Chondrocyte (in vitro differentiated cells): ENCODE measurements around the gene ZNF593OS. TPM values are rescaled to one million over a fixed set of nuclear protein-coding genes. Genes with fewer than 3 reads are reported as not detected.

ENCODE experiments used
- DNase-seq: peaks from one replicate; pipeline ENCODE4 v3.0.0; 2021; ENCODE audit warnings: mixed read lengths, low spot score
- H3K27ac Mint-ChIP-seq: one replicate; pipeline ENCODE4 v1.8.0; 2021; ENCODE audit warnings: mild to moderate bottlenecking, moderate library complexity, mixed read lengths; ENCODE audit not compliant: unreplicated experiment
- H3K27me3 Mint-ChIP-seq: 2 replicates; pipeline ENCODE4 v1.8.0; 2021; ENCODE audit warnings: low read depth, mixed read lengths
- H3K36me3 Mint-ChIP-seq: 2 replicates; pipeline ENCODE4 v1.8.0; 2021; ENCODE audit warnings: low read depth, mixed read lengths
- H3K4me1 Mint-ChIP-seq: 2 replicates; pipeline ENCODE4 v1.8.0; 2021; ENCODE audit warnings: low read depth, mild to moderate bottlenecking, mixed read lengths
- H3K4me3 Mint-ChIP-seq: one replicate; pipeline ENCODE4 v1.8.0; 2021; ENCODE audit warnings: mild to moderate bottlenecking, moderate library complexity, mixed read lengths; ENCODE audit not compliant: unreplicated experiment
- H3K9me3 Mint-ChIP-seq: 2 replicates; pipeline ENCODE4 v1.8.0; 2021; ENCODE audit warnings: low read depth, mixed read lengths
- total RNA-seq: library from RNA; stranded (reverse); gene quantifications from 3 replicates; pipeline ENCODE4 v1.2.1, GENCODE V29; 2021
- TF ChIP-seq, protein P1 (sequence below): fragments of 200-600 bp; sonication (generic); IDR thresholded peaks from 2 replicates; pipeline ENCODE4 v1.5.0; 2021; ENCODE audit warnings: antibody characterized with exemption, mild to moderate bottlenecking, moderate library complexity

Gene ZNF593OS
- total RNA-seq, 1 donor from 2014 or later, result not detected

- no peaks in the 10 kb centered on the region for H3K4me1 Mint-ChIP-seq
- H3K4me3 Mint-ChIP-seq, result no peak overlapping the region
- H3K9me3 Mint-ChIP-seq, result no peaks in the 10 kb centered on the region
- TF ChIP-seq, protein P1, sequence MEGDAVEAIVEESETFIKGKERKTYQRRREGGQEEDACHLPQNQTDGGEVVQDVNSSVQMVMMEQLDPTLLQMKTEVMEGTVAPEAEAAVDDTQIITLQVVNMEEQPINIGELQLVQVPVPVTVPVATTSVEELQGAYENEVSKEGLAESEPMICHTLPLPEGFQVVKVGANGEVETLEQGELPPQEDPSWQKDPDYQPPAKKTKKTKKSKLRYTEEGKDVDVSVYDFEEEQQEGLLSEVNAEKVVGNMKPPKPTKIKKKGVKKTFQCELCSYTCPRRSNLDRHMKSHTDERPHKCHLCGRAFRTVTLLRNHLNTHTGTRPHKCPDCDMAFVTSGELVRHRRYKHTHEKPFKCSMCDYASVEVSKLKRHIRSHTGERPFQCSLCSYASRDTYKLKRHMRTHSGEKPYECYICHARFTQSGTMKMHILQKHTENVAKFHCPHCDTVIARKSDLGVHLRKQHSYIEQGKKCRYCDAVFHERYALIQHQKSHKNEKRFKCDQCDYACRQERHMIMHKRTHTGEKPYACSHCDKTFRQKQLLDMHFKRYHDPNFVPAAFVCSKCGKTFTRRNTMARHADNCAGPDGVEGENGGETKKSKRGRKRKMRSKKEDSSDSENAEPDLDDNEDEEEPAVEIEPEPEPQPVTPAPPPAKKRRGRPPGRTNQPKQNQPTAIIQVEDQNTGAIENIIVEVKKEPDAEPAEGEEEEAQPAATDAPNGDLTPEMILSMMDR, result no peak
- no peaks in the 10 kb centered on the region for H3K36me3 Mint-ChIP-seq
- peaks cover 9% of the 10 kb centered on the region for H3K27me3 Mint-ChIP-seq
- H3K27ac Mint-ChIP-seq, result no peak overlapping the region
- DNase-seq, result no peak
These were observed 41.8 kb upstream of the ZNF593OS start for GRCh38 chr1:26213335-26213905.

DNA sequence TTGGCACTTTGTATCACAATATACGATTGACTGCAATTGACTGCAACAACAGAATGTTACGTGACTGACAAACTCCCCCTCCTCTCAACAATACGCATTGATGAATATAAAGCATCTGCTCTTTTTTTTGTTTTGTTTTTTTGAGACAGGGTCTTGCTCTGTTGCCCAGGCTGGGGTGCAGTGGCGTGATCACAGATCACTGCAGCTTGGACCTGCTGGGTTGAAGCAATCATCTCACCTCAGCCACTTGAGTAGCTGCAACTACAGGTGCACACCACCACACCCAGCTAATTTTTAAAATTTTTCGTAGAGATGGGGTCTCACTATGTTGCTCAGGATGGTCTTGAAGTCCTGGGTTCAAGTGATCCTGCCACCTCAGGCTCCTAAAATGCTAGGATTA lies 41.1 kb upstream of the ZNF593OS start:
- no peaks in the 10 kb centered on the region for H3K9me3 Mint-ChIP-seq
- no peak overlapping the region for H3K4me3 Mint-ChIP-seq
- TF ChIP-seq, protein P1, result no peak
- no peaks in the 10 kb centered on the region for H3K36me3 Mint-ChIP-seq
- no peak for DNase-seq
- H3K27me3 Mint-ChIP-seq, result peaks cover 9% of the 10 kb centered on the region
- no peak overlapping the region for H3K27ac Mint-ChIP-seq
- no peaks in the 10 kb centered on the region for H3K4me1 Mint-ChIP-seq

DNA sequence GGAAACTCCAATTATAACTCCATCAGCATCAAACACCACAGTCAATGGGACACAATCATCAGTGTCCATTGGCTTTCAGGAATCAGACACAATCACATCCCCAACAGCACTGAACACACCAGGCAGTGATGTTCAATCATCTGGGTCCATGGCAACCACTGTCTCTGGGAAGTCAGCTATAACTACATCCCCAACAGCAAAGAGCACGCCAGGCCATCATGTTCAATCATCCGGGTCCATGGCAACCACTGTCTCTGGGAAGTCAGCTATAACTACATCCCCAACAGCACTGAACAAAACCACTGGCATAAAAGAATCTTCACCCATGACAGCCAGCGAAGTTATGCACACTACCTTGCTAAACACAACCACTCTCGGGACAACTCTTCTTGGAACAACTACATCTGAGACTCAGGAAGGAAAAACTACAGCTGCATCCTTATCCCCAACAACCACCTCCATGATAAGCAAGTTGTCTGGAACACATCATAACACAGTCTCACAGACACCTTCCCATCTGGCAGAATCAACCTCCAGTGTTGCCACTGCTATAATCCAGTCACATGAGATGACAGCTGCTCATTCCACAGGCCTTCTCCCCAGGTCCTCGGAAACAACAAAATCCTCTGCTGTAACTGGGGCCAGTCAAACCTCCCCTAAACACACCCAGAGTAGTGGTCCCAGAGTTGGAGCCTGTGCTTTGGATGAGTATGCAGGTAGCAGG lies 38.7 kb upstream of the ZNF593OS start:
- TF ChIP-seq, protein P1, result no peak

DNA sequence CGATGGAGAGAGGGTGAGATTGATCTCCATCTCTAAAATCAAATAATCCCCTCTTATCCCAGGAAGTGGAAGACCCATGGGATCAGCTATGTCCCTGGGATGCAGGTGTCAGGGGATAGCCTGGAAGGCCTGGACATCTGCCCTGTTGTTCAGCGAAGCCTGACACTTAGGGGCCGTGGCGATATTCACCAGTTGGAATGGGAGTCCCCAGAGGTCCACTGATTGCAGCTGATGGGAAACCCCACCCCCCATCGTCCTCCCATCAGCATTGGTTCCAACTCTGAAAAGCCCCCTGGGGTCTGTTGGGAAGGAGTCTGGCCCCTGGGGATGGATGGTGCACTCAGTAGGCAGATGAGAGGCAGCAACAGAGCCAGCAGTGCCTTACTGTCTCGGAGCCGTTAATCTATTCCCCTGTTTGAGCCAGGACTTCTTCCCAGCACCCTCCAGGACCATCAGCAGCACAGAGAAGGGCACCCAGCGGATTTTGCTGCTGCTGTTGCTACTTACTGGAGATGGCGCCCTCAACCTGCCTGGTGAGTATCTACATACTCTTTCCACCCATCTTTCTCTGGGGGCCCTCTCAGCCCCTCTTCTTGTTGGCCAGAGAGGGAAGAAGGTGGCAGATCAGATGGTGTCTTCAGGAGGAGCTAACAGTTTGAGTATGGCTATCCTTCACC lies 32.1 kb upstream of the ZNF593OS start:
- H3K9me3 Mint-ChIP-seq, result no peaks in the 10 kb centered on the region
- no peaks in the 10 kb centered on the region for H3K4me1 Mint-ChIP-seq
- peaks cover 15% of the 10 kb centered on the region for H3K27me3 Mint-ChIP-seq
- no peak for DNase-seq
- H3K36me3 Mint-ChIP-seq, result no peaks in the 10 kb centered on the region
- H3K27ac Mint-ChIP-seq, result no peak overlapping the region
- H3K4me3 Mint-ChIP-seq, result no peak overlapping the region
- TF ChIP-seq, protein P1, result no peak

More for the DNA sequence above, 38.7 kb upstream of the ZNF593OS start:
- H3K4me1 Mint-ChIP-seq, result no peaks in the 10 kb centered on the region
- no peak overlapping the region for H3K27ac Mint-ChIP-seq
- H3K4me3 Mint-ChIP-seq, result no peak overlapping the region
- peaks cover 9% of the 10 kb centered on the region for H3K27me3 Mint-ChIP-seq
- H3K36me3 Mint-ChIP-seq, result no peaks in the 10 kb centered on the region
- no peak for DNase-seq
- H3K9me3 Mint-ChIP-seq, result no peaks in the 10 kb centered on the region

DNA sequence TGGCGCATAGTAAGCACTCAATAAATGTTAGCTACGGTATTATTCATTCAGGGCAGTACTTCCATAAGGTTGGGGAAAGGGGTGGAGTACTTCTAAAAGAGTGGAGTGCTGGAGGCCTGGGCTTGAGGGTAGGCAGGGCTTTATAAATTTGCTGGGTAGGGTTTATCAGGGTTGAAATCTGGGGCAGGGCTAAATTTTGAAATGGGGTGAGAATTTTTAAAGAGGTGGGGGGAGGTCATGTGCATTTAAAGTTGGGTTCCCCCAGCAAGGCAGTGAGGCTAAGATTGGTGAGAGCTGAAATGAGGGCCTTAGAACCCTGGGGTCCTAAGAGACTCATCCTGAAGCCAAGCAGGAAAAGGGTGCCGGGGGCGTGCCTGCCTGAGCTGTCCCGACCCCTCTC lies 28.8 kb upstream of the ZNF593OS start:
- Mint-ChIP-seq H3K4me3 (no peak overlapping the region), H3K27me3 (peaks cover 24% of the 10 kb centered on the region), H3K27ac (no peak overlapping the region), H3K9me3 (no peaks in the 10 kb centered on the region), H3K4me1 (no peaks in the 10 kb centered on the region), H3K36me3 (no peaks in the 10 kb centered on the region)
- DNase-seq, result no peak
- TF ChIP-seq, protein P1, result no peak
